Panc1 (cell line): ENCODE data around the gene RAB14.

Experiments used
- POLR2AphosphoS5 ChIP-seq: IDR thresholded peaks from 2 replicates; pipeline ENCODE4 v1.6.1; 2012; ENCODE audit warnings: mild to moderate bottlenecking, low read depth, low read length, moderate library complexity
- SIN3A ChIP-seq: IDR thresholded peaks from 2 replicates; pipeline ENCODE4 v1.6.1; 2012; ENCODE audit warnings: low read depth, mild to moderate bottlenecking, low read length, moderate library complexity, borderline replicate concordance; ENCODE audit not compliant: insufficient read depth
- TCF7L2 ChIP-seq: IDR thresholded peaks from 2 replicates; pipeline ENCODE4 v1.6.1; 2011; ENCODE audit warnings: mild to moderate bottlenecking, low read depth, low read length, inconsistent platforms
- TF ChIP-seq, protein P1 (sequence below): fragments of 450-650 bp; IDR thresholded peaks from 2 replicates; pipeline ENCODE4 v1.5.1; 2017; ENCODE audit warnings: mild to moderate bottlenecking

- TF ChIP-seq, protein P1, sequence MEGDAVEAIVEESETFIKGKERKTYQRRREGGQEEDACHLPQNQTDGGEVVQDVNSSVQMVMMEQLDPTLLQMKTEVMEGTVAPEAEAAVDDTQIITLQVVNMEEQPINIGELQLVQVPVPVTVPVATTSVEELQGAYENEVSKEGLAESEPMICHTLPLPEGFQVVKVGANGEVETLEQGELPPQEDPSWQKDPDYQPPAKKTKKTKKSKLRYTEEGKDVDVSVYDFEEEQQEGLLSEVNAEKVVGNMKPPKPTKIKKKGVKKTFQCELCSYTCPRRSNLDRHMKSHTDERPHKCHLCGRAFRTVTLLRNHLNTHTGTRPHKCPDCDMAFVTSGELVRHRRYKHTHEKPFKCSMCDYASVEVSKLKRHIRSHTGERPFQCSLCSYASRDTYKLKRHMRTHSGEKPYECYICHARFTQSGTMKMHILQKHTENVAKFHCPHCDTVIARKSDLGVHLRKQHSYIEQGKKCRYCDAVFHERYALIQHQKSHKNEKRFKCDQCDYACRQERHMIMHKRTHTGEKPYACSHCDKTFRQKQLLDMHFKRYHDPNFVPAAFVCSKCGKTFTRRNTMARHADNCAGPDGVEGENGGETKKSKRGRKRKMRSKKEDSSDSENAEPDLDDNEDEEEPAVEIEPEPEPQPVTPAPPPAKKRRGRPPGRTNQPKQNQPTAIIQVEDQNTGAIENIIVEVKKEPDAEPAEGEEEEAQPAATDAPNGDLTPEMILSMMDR, result no peak
- TF ChIP-seq TCF7L2, result no peak
- TF ChIP-seq POLR2AphosphoS5, result no peak
- no peak for TF ChIP-seq SIN3A
Observed at GRCh38 chr9:121156263-121156731, 45.4 kb downstream of the RAB14 start.
